Duodenal mucosa (tissue), 2 donors: ENCODE results near the gene NFX1.
"Not testable (repeated sequence)": the region's sequence is repeated elsewhere in the genome, so short reads cannot be mapped to it uniquely, and the experiment has no call there.

ENCODE experiments used
- H3K27ac ChIP-seq: one replicate; pipeline ENCODE4 v1.7.0; 2013; ENCODE audit warnings: low read depth, low read length
- H3K27me3 ChIP-seq, 2 donors: one replicate each; pipeline ENCODE4 v1.7.0; 2013; ENCODE audit warnings: low read length in 2 of 2, control low read depth in 1 of 2; ENCODE audit not compliant: insufficient read depth in 2 of 2, control insufficient read depth in 1 of 2
- H3K36me3 ChIP-seq, 2 donors: one replicate each; pipeline ENCODE4 v1.7.0; 2013; ENCODE audit warnings: low read length in 2 of 2, control low read depth in 1 of 2; ENCODE audit not compliant: insufficient read depth in 2 of 2, control insufficient read depth in 1 of 2
- H3K4me1 ChIP-seq, 2 donors: one replicate each; pipeline ENCODE4 v1.7.0; 2013; ENCODE audit warnings: low read length in 2 of 2, control low read depth in 1 of 2; ENCODE audit not compliant: insufficient read depth in 2 of 2, control insufficient read depth in 1 of 2
- H3K4me3 ChIP-seq, 2 donors: one replicate each; pipeline ENCODE4 v1.7.0; 2013; ENCODE audit warnings: low read length in 2 of 2, low read depth in 1 of 2
- H3K9ac ChIP-seq, 2 donors: one replicate each; pipeline ENCODE4 v1.7.0; 2013; ENCODE audit warnings: low read length in 2 of 2, low read depth in 1 of 2
- H3K9me3 ChIP-seq, 2 donors: one replicate each; pipeline ENCODE4 v1.7.0; 2013; ENCODE audit warnings: low read length in 2 of 2, control low read depth in 1 of 2; ENCODE audit not compliant: control insufficient read depth in 1 of 2

The NFX1 gene

DNA sequence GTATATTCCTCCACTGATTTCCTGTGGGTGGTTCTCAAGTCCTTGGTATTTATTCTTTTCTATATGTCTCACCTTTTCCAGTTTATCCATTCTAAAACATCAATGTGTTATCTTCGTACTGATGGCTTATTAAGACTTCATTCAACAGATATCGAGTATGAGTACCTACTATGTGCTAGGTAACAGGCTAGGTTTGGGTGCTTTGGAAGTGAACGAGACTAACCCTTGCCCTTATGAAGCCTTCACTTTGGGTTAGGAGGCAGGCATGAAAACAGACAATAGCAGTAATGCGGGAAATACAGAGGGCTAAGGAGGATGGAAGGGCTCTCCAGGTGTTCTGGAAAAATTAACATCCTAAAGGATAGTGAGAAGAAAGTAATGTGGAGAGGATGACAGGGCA lies 58.7 kb downstream of the NFX1 start:
- Histone ChIP-seq H3K27me3 (no peaks in the 10 kb centered on the region), H3K9ac (no peak overlapping the region), H3K4me3 (no peak overlapping the region), H3K9me3 (no peaks in the 10 kb centered on the region), H3K36me3 (peaks cover 23 to 55% of the 10 kb centered on the region in 2 donors), H3K4me1 (no peaks in the 10 kb centered on the region), H3K27ac (no peak overlapping the region)

DNA sequence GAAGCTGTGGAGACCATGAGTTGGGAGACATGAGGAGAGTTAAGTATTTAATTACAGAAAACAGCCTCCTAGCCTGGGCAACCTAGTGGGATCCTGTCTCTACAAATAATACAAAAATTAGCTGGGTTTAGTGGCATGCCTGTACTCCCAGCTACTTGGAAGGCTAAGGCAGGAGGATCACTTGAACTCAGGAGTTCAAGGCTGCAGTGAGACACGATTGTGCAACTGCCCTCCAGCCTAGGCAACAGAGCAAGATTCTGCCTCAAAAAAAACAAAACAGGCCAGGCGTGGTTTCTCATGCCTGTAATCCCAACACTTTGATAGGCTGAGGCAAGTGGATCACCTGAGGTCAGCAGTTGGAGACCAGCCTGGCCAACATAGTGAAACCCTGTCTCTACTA lies 59.4 kb downstream of the NFX1 start:
- no peak overlapping the region for H3K27ac ChIP-seq
- no peaks in the 10 kb centered on the region for H3K9me3 ChIP-seq

GRCh38 chr9:33350310-33350709 lies 60.0 kb downstream of the NFX1 start:
- Histone ChIP-seq H3K36me3 (peaks cover 20 to 52% of the 10 kb centered on the region in 2 donors), H3K9me3 (no peaks in the 10 kb centered on the region), H3K4me3 (no peak overlapping the region), H3K9ac (no peak overlapping the region), H3K27me3 (no peaks in the 10 kb centered on the region), H3K27ac (no peak overlapping the region), H3K4me1 (peaks cover 0 to 6% of the 10 kb centered on the region in 2 donors)

More for the DNA sequence above, 59.4 kb downstream of the NFX1 start:
- Histone ChIP-seq H3K27me3 (no peaks in the 10 kb centered on the region), H3K9ac (no peak overlapping the region), H3K36me3 (peaks cover 20 to 53% of the 10 kb centered on the region in 2 donors), H3K4me3 (no peak overlapping the region), H3K4me1 (peaks cover 0 to 5% of the 10 kb centered on the region in 2 donors)

DNA sequence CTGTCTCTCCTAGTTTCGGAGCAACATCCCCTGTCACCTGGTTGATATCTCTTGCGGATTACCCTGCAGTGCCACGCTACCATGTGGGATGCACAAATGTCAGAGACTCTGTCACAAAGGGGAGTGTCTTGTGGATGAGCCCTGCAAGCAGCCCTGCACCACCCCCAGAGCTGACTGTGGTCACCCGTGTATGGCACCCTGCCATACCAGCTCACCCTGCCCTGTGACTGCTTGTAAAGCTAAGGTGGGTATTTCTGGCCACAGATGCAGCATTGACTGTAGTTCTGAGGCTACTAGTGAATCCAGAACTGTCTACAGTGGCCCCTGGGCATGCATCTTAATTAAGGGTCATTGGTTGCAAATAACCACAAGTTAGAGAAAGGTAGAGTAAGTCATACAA lies 61.2 kb downstream of the NFX1 start:
- Histone ChIP-seq H3K9me3 (no peaks in the 10 kb centered on the region), H3K27ac (no peak overlapping the region), H3K4me1 (peaks cover 0 to 6% of the 10 kb centered on the region in 2 donors), H3K36me3 (peaks cover 10 to 47% of the 10 kb centered on the region in 2 donors), H3K9ac (no peak overlapping the region), H3K27me3 (no peaks in the 10 kb centered on the region), H3K4me3 (no peak overlapping the region)

- H3K27ac ChIP-seq: no peak overlapping the region
- H3K9ac ChIP-seq: no peak overlapping the region
- peaks cover 0 to 6% of the 10 kb centered on the region in 2 donors for H3K4me1 ChIP-seq
- peaks cover 5 to 20% of the 10 kb centered on the region in 2 donors for H3K36me3 ChIP-seq
- H3K27me3 ChIP-seq: no peaks in the 10 kb centered on the region
- H3K9me3 ChIP-seq: no peaks in the 10 kb centered on the region
- no peak overlapping the region for H3K4me3 ChIP-seq
Observed at GRCh38 chr9:33354651-33355211, 64.4 kb downstream of the NFX1 start.

DNA sequence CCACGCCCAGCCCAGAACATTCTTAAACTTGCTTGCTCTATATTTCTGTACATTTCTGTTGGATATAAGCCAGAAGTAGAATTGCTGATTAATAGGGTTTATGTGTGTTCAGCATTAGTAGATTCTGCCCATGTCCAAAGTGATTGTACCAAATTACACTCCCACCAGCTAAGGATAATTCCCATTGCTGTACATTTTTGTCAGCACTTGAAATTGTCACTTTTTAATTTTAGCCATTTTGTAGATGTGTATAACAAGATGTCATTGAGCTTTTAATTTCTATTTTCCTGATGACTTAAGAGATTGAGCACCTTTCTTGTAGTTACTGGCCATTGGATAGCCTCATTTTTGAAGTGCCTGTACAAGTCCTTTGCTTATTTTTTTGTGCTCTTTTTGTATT lies 65.6 kb downstream of the NFX1 start:
- peaks cover 5 to 19% of the 10 kb centered on the region in 2 donors for H3K36me3 ChIP-seq
- no peaks in the 10 kb centered on the region for H3K9me3 ChIP-seq
- no peak overlapping the region for H3K9ac ChIP-seq
- H3K4me1 ChIP-seq: peaks cover 0 to 6% of the 10 kb centered on the region in 2 donors
- H3K27ac ChIP-seq: no peak overlapping the region
- no peak overlapping the region for H3K4me3 ChIP-seq
- H3K27me3 ChIP-seq: no peaks in the 10 kb centered on the region

GRCh38 chr9:33358641-33359040 lies 68.3 kb downstream of the NFX1 start:
- not testable (repeated sequence) for H3K27me3 ChIP-seq, H3K27ac ChIP-seq, H3K9me3 ChIP-seq, H3K4me3 ChIP-seq, H3K4me1 ChIP-seq, H3K9ac ChIP-seq
- H3K36me3 ChIP-seq: peaks cover 0 to 16% of the 10 kb centered on the region in 2 donors

GRCh38 chr9:33364127-33364526 lies 73.8 kb downstream of the NFX1 start:
- peaks cover 13 to 46% of the 10 kb centered on the region in 2 donors for H3K36me3 ChIP-seq
- H3K4me3 ChIP-seq: no peak overlapping the region
- H3K4me1 ChIP-seq: no peaks in the 10 kb centered on the region
- H3K27ac ChIP-seq: no peak overlapping the region
- no peaks in the 10 kb centered on the region for H3K27me3 ChIP-seq
- no peak overlapping the region for H3K9ac ChIP-seq
- H3K9me3 ChIP-seq: no peaks in the 10 kb centered on the region

DNA sequence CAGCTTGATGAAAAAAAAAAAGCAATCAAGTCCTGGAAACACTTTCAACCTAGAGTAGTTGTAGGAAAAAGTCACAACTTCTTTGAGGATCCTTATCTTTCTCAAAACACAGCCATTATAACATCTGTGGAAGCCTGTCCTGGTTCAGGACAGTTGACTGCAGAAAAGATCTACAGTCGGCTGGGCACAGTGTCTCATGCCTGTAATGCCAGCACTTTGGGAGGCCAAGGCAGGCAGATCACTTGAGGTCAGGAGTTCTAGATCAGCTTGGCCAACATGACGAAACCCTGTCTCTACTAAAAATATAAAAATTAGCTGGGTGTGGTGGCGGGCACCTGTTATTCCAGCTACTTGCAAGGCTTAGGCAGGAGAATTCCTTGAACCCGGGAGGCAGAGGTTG lies 74.5 kb downstream of the NFX1 start:
- peaks cover 14 to 48% of the 10 kb centered on the region in 2 donors for H3K36me3 ChIP-seq
- H3K4me3 ChIP-seq, H3K9ac ChIP-seq, H3K4me1 ChIP-seq, H3K27ac ChIP-seq, H3K9me3 ChIP-seq, H3K27me3 ChIP-seq: not testable (repeated sequence)

DNA sequence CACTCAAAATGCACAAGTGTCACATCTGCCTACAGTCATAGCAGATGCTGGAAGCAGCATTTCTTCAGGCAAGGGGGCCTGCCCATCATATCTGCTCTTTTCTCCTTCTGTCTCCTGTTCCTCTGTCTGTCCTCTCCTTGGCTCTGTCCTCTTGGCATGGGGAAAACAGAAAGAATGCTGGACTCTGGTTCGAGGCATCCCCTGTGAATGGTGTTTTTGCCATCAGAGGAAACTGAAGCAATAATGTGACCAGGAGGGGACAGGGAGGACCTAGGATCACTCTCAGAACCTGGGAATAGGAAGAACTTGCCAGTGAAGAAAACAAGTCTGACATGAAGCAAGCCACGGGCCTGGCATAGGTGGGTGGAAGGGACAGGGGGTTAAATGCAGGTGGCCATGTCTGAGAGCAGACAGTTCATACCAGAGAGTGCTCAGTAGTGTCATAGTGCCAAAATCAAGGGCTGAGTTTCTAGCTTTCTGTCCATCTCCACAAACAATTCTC lies 76.7 kb downstream of the NFX1 start:
- peaks cover 32 to 70% of the 10 kb centered on the region in 2 donors for H3K36me3 ChIP-seq

More for the DNA sequence above, 76.7 kb downstream of the NFX1 start:
- Histone ChIP-seq H3K9ac (no peak overlapping the region), H3K4me3 (no peak overlapping the region), H3K4me1 (no peaks in the 10 kb centered on the region), H3K9me3 (no peaks in the 10 kb centered on the region), H3K27me3 (no peaks in the 10 kb centered on the region), H3K27ac (no peak overlapping the region)
